ENCODE data around the gene REC8.

REC8 gene

GRCh38 chr14:24189059-24189375, 17.1 kb downstream of the REC8 start (continued):
- TF ChIP-seq PPARA (CRISPR knock-in tag; IDR thresholded peaks at IDR 0.05; ENCODE audit: borderline replicate concordance) (no peak), CREB5 (CRISPR knock-in tag; IDR thresholded peaks at IDR 0.05; ENCODE audit: low read depth) (no peak), OSR1 (CRISPR knock-in tag; IDR thresholded peaks at IDR 0.05) (no peak), ZC3H10 (CRISPR knock-in tag; IDR thresholded peaks at IDR 0.05) (no peak)

- no peak for ATAC-seq
- TF ChIP-seq ZNF565 (CRISPR knock-in tag; conservative IDR thresholded peaks at IDR 0.05; ENCODE audit: low read depth): no peak
These were observed 17.6 kb downstream of the REC8 start for GRCh38 chr14:24189460-24189859.

GRCh38 chr14:24190416-24190815, 18.5 kb downstream of the REC8 start:
- ATAC-seq: no peak
- TF ChIP-seq BACH2 (CRISPR knock-in tag; IDR thresholded peaks at IDR 0.05; ENCODE audit: borderline replicate concordance) (no peak), ISL1 (CRISPR knock-in tag; IDR thresholded peaks at IDR 0.05) (no peak), SNAI2 (CRISPR knock-in tag; IDR thresholded peaks at IDR 0.05) (no peak), POU6F1 (CRISPR knock-in tag; IDR thresholded peaks at IDR 0.05; ENCODE audit: borderline replicate concordance, low read depth) (no peak), ZNF8 (CRISPR knock-in tag; IDR thresholded peaks at IDR 0.05) (no peak), ZC3H10 (CRISPR knock-in tag; IDR thresholded peaks at IDR 0.05) (no peak), TCF4 (CRISPR knock-in tag; IDR thresholded peaks at IDR 0.05; ENCODE audit: borderline replicate concordance) (no peak), CSDC2 (CRISPR knock-in tag; IDR thresholded peaks at IDR 0.05) (no peak), PATZ1 (CRISPR knock-in tag; IDR thresholded peaks at IDR 0.05; ENCODE audit: borderline replicate concordance) (no peak), TOX (CRISPR knock-in tag; IDR thresholded peaks at IDR 0.05; ENCODE audit: borderline replicate concordance) (no peak), RARB (CRISPR knock-in tag; IDR thresholded peaks at IDR 0.05) (no peak), ZFP30 (CRISPR knock-in tag; IDR thresholded peaks at IDR 0.05) (no peak), ESRRG (CRISPR knock-in tag; IDR thresholded peaks at IDR 0.05) (no peak), ZFP3 (CRISPR knock-in tag; IDR thresholded peaks at IDR 0.05) (no peak), CSRNP3 (CRISPR knock-in tag; IDR thresholded peaks at IDR 0.05) (no peak), TSHZ2 (CRISPR knock-in tag; IDR thresholded peaks at IDR 0.05) (no peak), GLIS3 (CRISPR knock-in tag; IDR thresholded peaks at IDR 0.05) (no peak), ZNF70 (CRISPR knock-in tag; IDR thresholded peaks at IDR 0.05) (no peak)

- ATAC-seq: no peak
- TF ChIP-seq GLIS3 (CRISPR knock-in tag; IDR thresholded peaks at IDR 0.05): no peak
- no peak for TF ChIP-seq RARB (CRISPR knock-in tag; IDR thresholded peaks at IDR 0.05)
- TF ChIP-seq TCF4 (CRISPR knock-in tag; IDR thresholded peaks at IDR 0.05; ENCODE audit: borderline replicate concordance): no peak
- TF ChIP-seq OSR1 (CRISPR knock-in tag; IDR thresholded peaks at IDR 0.05): no peak
- no peak for TF ChIP-seq BACH2 (CRISPR knock-in tag; IDR thresholded peaks at IDR 0.05; ENCODE audit: borderline replicate concordance)
- TF ChIP-seq ZNF70 (CRISPR knock-in tag; IDR thresholded peaks at IDR 0.05): no peak
- TF ChIP-seq ISL1 (CRISPR knock-in tag; IDR thresholded peaks at IDR 0.05): no peak
- no peak for TF ChIP-seq CSDC2 (CRISPR knock-in tag; IDR thresholded peaks at IDR 0.05)
- no peak for TF ChIP-seq ZFP3 (CRISPR knock-in tag; IDR thresholded peaks at IDR 0.05)
- no peak for TF ChIP-seq ZFP30 (CRISPR knock-in tag; IDR thresholded peaks at IDR 0.05)
- TF ChIP-seq ESRRG (CRISPR knock-in tag; IDR thresholded peaks at IDR 0.05): no peak
- TF ChIP-seq SNAI2 (CRISPR knock-in tag; IDR thresholded peaks at IDR 0.05): no peak
- no peak for TF ChIP-seq PPARA (CRISPR knock-in tag; IDR thresholded peaks at IDR 0.05; ENCODE audit: borderline replicate concordance)
- TF ChIP-seq TOX (CRISPR knock-in tag; IDR thresholded peaks at IDR 0.05; ENCODE audit: borderline replicate concordance): no peak
- TF ChIP-seq ZNF565 (CRISPR knock-in tag; conservative IDR thresholded peaks at IDR 0.05; ENCODE audit: low read depth): no peak
- TF ChIP-seq POU6F1 (CRISPR knock-in tag; IDR thresholded peaks at IDR 0.05; ENCODE audit: borderline replicate concordance, low read depth): no peak
- no peak for TF ChIP-seq PATZ1 (CRISPR knock-in tag; IDR thresholded peaks at IDR 0.05; ENCODE audit: borderline replicate concordance)
These were observed 21.1 kb downstream of the REC8 start for GRCh38 chr14:24192933-24193332.
